ENCODE data around the gene C9orf50. TPM values are rescaled to one million over a fixed set of nuclear protein-coding genes. Genes with fewer than 3 reads are reported as not detected.
"Not testable (repeated sequence)": the region's sequence is repeated elsewhere in the genome, so short reads cannot be mapped to it uniquely, and the experiment has no call there.

Gene C9orf50
- total RNA-seq, 2 donors from 2014 or later: not detected

DNA sequence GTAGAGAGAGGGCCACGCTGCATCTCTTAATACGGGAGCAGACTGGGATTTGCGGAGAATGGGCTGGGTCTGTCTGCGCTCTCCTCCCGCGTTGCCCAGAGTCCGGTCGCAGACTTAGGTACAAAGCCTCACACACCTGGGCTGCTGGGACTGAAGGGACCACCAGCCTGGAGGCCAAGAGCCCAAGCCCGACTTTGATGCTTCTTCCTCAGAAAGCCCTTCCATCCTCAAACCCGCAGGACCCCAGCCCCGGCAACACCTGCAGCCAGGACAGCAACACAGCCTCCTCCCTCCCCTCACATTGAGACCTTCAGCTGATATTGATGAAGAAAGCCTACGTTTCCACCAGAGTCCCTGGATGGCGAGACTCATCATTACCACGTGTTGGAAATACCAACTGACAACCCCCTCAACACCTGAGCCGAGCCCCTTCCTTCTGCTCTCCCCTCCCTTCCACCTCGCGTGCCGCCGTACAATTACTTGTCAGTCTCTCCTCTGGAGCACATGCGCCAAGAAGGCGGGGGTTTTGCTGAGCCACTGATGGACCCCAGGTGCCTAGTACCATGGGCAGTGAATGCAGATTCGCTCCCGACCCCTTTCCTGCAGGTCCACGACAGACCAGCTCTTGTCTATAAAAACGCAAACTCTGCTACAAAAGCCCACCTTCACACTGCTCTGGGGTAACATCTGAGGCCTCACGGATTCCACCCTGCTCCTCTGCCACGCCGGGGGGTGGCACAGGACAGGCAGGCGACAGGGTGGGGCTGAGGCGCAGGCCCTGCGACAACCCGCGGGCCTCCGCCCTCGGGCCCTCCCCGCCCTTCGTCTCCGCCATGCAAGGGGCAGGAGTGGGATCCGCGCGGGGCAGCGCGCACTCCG lies 20.2 kb upstream of the C9orf50 start:
- Mint-ChIP-seq H3K4me3 (peak overlapping the region; percentile 84), H3K4me1 (peaks cover 15% of the 10 kb centered on the region), H3K27ac (peak overlapping the region; percentile 67), H3K27me3 (no peaks in the 10 kb centered on the region), H3K36me3 (ENCODE audit: low read depth) (peaks cover 21% of the 10 kb centered on the region), H3K9me3 (no peaks in the 10 kb centered on the region)
- no peak for ATAC-seq (replicated peaks)

DNA sequence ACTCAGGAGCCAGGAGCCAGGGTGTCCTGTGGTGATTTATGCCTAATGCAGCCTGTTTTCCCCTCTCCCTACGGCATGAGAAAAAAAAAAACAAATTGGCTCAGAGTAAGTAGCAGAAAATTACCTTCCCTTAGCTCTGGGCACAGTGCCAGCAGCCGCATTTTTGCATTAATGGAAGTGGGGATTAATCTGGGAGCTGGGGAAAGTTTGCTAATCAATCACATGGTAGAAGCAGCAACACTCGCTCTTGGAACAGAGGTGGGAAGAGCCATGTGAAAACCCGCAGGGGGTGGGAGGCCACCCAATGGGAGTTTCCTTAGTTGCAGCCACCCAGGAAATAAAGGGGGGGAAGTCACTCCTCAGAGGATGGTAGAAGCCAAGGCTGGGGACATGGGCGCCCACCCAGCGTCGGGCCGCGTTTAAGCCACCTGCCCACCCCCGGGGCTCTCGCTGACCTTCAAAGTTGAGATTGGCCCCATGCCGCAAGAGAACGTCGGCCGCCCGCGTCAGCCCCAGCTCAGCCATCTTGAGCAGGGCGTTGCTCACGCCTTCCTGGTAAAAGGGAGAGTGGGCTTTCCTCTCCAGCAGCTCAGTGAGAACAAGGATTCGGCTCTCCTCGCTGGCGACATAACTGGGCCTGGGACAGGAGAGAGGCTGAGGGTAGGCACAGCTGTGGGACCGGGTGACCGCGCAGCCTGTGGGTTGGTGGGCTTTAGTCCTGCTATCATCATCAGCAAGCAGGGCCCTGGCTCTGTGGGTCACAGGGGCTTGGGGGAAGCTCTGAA lies 19.4 kb upstream of the C9orf50 start:
- H3K4me1 Mint-ChIP-seq: peaks cover 15% of the 10 kb centered on the region
- no peak overlapping the region for H3K27ac Mint-ChIP-seq
- H3K4me3 Mint-ChIP-seq: peak overlapping the region; percentile 84
- ATAC-seq (replicated peaks): no peak
- H3K9me3 Mint-ChIP-seq: no peaks in the 10 kb centered on the region
- no peaks in the 10 kb centered on the region for H3K27me3 Mint-ChIP-seq
- H3K36me3 Mint-ChIP-seq (ENCODE audit: low read depth): peaks cover 29% of the 10 kb centered on the region

DNA sequence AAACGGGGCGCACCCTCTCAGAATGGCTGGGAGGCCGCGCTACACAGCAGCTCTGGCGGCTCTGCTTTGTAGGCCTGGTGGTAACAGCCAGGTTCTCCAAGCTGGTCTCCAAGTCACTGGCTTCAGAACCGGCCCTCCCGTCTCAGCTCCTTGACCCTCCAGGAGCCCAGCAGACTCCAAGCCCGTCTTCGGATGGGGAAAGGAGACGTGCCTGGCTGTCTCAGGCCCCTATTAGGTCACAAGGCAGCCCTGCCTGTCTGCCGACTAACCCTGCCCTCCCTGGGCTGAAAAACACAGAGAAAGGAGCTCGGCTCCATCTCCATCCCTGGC lies 18.8 kb upstream of the C9orf50 start:
- Mint-ChIP-seq H3K4me1 (peaks cover 15% of the 10 kb centered on the region), H3K27ac (no peak overlapping the region), H3K4me3 (peak overlapping the region; percentile 84), H3K36me3 (ENCODE audit: low read depth) (peaks cover 35% of the 10 kb centered on the region), H3K9me3 (no peaks in the 10 kb centered on the region), H3K27me3 (no peaks in the 10 kb centered on the region)
- ATAC-seq (replicated peaks): no peak

DNA sequence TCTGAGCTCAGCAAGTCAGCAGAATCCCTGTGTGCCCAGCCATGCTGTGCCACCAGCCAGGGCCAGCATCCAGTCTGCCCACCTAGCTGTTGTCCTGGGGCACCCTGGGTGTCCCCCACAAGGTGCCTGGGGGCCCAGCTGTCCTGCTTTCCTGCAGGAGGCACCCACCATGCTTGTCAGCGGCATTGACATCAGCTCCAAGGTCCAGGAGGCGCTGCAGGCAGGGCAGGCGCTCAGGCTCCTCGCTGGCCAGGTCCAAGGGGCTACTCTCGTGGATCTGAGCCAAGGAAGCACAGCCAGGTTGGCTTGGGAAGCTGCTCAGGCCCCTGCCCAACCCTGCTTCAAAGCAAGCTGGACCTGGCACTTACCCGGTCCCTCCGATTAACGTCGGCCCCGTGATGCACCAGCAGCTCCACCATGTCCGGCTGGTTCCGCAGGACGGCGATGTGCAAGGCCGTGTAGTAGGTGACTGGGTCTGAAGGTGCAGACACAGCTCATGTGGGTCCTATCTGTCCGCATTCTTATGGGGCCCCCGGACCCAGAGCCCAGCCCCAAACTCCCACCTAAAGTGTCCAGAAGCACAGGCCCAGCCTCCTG lies 18.2 kb upstream of the C9orf50 start:
- H3K27ac Mint-ChIP-seq: no peak overlapping the region

DNA sequence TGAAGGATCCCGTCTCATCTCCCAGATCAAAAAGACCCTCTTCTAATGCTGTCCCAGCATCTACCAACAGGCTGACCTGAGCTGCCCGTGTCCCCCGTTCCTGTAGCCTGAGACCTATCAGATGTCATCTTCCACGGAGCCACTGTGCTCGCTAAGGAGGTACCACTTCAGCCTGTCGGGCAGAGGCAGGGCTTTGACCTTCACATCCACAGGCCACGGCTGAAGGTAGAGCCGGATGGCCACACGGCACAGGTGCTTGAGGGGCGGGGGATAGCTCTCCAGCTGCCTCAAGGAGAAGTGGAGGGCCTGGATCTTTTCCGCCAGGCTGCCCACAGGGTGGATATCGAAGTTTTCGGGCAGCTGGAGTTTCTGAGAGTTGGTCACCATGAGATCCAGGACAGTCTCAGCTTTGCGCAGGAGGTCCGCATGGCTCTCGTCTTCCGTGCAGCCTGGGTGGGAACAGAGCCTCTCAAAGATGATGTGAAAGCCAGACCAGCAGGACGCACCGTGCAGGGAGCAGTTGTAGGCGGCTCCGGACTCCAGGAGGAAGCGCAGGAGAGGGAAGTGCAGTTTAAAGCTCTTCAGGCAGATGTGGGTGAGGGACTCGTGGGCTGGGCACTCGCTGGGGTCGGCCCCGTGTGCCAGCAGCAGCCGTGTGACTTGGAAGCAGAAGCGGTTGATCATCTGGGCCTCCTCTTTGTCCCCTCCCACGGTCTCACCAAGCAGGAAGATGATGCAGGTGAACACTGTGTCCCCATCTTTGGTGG lies 17.0 kb upstream of the C9orf50 start:
- Mint-ChIP-seq H3K4me1 (peaks cover 15% of the 10 kb centered on the region), H3K27ac (peak overlapping the region; percentile 65), H3K4me3 (peak overlapping the region; percentile 15), H3K36me3 (ENCODE audit: low read depth) (peaks cover 52% of the 10 kb centered on the region), H3K9me3 (no peaks in the 10 kb centered on the region), H3K27me3 (no peaks in the 10 kb centered on the region)
- no peak for ATAC-seq (replicated peaks)

More for the DNA sequence above, 18.2 kb upstream of the C9orf50 start:
- Mint-ChIP-seq H3K9me3 (no peaks in the 10 kb centered on the region), H3K36me3 (ENCODE audit: low read depth) (peaks cover 39% of the 10 kb centered on the region), H3K4me3 (no peak overlapping the region), H3K27me3 (no peaks in the 10 kb centered on the region), H3K4me1 (peaks cover 15% of the 10 kb centered on the region)
- no peak for ATAC-seq (replicated peaks)

DNA sequence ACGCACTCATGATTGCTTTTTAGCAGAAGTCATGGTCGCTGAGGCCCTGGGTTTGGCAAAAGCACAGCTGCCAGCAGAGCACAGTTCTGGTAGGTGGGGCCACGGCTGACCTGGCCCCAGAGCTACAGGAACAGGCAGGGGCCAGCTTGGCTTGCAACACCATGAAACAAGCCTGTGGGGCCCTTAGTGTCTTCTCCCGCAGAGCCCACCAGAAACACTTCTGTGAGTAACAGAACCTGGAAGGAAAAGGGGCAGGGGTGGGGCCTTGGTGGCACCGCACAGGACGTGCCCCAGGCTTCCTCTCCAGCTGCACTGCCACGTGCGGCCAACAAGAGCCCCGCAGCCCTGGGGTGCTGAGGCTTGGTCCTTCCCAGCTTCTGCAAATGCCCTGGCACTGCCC lies 16.2 kb upstream of the C9orf50 start:
- peaks cover 59% of the 10 kb centered on the region for H3K36me3 Mint-ChIP-seq (ENCODE audit: low read depth)
- H3K4me1 Mint-ChIP-seq: peaks cover 15% of the 10 kb centered on the region
- H3K27me3 Mint-ChIP-seq: no peaks in the 10 kb centered on the region
- no peak overlapping the region for H3K27ac Mint-ChIP-seq
- H3K4me3 Mint-ChIP-seq: no peak overlapping the region
- H3K9me3 Mint-ChIP-seq: no peaks in the 10 kb centered on the region
- no peak for ATAC-seq (replicated peaks)

DNA sequence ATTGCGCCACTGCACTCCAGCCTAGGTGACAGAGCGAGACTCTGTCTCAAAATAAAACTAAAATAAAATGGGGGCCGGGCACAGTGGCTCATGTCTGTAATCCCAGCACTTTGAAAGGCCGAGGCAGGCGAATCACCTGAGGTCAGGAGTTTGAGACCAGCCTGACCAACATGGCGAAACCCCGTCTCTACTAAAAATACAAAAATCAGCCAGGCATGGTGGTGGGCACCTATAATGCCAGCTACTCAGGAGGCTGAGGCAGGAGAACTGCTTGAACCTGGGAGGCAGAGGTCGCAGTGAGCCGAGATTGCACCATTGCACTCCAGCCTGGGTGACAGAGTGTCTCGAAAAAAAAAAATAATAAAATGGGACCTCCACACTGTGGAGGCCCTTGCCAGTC lies 15.4 kb upstream of the C9orf50 start:
- H3K27me3 Mint-ChIP-seq; H3K9me3 Mint-ChIP-seq; H3K27ac Mint-ChIP-seq; ATAC-seq (replicated peaks); H3K4me3 Mint-ChIP-seq: not testable (repeated sequence)
- H3K4me1 Mint-ChIP-seq: peaks cover 20% of the 10 kb centered on the region
- peaks cover 67% of the 10 kb centered on the region for H3K36me3 Mint-ChIP-seq (ENCODE audit: low read depth)

DNA sequence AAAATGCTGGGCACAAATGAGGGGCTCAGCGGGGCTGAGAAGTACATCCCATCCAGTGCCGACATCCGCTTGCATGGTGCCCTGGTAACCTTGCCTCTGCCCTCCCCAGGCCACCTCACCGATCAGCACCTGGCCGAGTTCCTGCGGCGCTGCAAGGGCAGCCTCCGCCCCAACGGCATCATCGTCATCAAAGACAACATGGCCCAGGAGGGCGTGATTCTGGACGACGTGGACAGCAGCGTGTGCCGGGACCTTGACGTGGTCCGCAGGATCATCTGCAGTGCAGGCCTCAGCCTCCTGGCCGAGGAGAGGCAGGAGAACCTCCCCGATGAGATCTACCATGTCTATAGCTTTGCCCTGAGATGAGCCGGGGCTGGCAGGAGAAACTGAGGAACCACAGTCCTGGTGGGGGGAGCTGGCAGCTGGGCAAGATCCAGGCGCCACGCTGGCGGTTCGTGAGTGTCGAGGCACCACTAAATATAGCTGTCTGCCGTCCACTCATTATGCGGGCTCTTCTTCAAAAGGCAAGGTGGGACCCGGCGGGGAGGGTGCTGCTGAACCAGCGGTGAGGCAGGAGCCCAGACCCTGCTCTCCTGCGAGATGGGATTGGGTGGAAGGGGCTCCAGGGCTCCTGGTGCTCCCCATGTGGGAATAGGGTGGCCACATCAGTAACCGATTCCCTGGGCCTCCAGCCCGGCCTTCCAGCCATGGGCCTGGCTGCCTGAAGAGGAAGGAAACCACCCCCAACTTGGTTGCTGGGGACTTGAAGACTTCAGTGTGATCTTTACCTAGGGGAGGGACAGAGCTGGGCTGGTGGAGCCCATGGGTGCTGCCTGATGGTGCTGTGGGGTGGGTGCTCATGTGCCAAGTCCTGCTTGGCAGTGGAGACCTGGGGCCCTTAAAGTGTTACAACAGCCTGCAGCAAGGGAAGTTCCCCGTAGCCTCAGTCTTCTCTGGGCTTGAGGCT lies 14.5 kb upstream of the C9orf50 start:
- H3K9me3 Mint-ChIP-seq: no peaks in the 10 kb centered on the region
- H3K4me1 Mint-ChIP-seq: peaks cover 23% of the 10 kb centered on the region
- H3K36me3 Mint-ChIP-seq (ENCODE audit: low read depth): peaks cover 72% of the 10 kb centered on the region
- H3K27me3 Mint-ChIP-seq: no peaks in the 10 kb centered on the region
- peak overlapping the region; percentile 22 for H3K27ac Mint-ChIP-seq
- no peak overlapping the region for H3K4me3 Mint-ChIP-seq
- no peak for ATAC-seq (replicated peaks)

DNA sequence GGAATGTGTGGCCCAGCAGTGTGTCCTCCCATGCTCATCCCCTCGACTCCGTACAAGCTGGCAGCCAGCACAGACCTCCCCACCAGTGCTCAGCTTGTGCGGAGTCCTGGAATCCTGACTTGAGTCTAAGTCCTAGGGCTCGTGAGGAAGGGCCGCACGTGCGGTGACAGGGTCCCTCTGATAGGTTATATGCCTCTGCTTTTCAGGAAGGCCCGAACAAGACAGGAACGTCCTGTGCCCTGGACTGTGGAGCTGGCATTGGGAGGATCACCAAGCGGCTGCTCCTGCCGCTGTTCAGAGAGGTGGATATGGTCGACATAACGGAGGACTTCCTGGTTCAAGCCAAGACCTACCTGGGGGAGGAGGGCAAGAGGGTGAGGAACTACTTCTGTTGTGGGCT lies 12.9 kb upstream of the C9orf50 start:
- H3K36me3 Mint-ChIP-seq (ENCODE audit: low read depth): peaks cover 86% of the 10 kb centered on the region
- no peak overlapping the region for H3K27ac Mint-ChIP-seq
- peaks cover 29% of the 10 kb centered on the region for H3K4me1 Mint-ChIP-seq
- ATAC-seq (replicated peaks): no peak
- H3K4me3 Mint-ChIP-seq: no peak overlapping the region
- no peaks in the 10 kb centered on the region for H3K9me3 Mint-ChIP-seq
- no peaks in the 10 kb centered on the region for H3K27me3 Mint-ChIP-seq

DNA sequence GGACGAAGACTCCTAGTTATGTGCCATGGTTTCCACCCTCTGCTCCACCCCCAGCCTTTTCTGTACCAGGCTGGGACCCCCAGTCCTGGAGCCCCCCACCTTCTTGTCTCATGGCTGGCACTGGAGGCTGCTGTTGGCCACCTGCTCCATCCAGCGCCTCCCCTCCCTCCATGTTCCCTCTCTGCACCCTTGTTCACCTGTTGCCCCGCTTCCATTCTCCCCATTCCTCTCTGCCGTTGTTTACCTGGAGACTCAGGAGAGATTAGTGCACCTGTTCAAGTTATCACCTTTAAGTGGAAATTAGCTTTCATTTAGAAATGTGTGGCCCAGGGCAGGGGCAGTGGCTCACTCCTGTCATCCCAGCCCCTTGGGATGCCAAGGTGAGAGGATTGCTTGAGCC lies 12.3 kb upstream of the C9orf50 start:
- Mint-ChIP-seq H3K4me3 (no peak overlapping the region), H3K36me3 (ENCODE audit: low read depth) (peaks cover 87% of the 10 kb centered on the region), H3K4me1 (peaks cover 26% of the 10 kb centered on the region), H3K27ac (no peak overlapping the region), H3K27me3 (no peaks in the 10 kb centered on the region), H3K9me3 (no peaks in the 10 kb centered on the region)
- ATAC-seq (replicated peaks): no peak

DNA sequence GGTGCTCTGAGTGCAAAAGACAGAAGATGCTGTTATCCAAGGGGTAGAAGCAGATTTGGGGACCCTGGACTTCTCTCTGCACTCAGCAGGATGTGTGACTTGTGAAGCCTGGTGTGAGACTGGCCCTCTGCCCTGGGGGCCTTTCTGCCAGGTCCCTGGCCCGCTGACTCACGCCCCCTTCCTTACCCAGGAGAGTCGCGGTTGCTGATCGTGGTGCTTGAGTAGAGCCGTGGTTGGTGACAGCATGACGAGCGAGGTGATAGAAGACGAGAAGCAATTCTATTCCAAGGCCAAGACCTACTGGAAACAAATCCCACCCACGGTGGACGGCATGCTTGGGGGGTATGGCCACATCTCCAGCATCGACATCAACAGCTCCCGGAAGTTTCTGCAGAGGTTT lies 11.6 kb upstream of the C9orf50 start:
- Mint-ChIP-seq H3K27me3 (no peaks in the 10 kb centered on the region), H3K9me3 (no peaks in the 10 kb centered on the region), H3K4me3 (no peak overlapping the region), H3K4me1 (peaks cover 25% of the 10 kb centered on the region), H3K36me3 (ENCODE audit: low read depth) (peaks cover 86% of the 10 kb centered on the region), H3K27ac (no peak overlapping the region)
- peak; percentile 31 for ATAC-seq (replicated peaks)

DNA sequence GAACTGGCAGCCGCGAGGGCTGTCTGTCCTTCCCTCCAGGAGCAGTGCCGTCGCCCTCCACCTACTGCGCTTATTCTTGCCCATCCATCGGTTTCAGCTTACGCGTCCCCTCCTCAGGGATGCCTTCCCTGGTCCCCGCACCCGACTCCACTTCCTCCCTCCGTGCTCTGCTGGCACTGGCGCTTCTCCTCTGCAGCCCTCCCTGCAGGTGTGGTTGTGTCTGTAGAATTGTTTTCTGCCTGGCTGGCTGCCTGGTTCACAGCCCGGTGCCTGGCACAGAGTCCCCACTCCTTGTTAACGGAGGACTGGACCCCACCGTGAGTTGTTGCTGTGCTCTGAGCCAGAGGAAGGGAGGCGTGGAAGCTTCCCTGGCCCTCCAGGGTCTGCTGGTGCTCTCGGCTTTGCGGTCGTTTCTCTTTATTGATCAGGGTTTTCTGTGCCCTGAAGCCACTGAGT lies 10.8 kb upstream of the C9orf50 start:
- Mint-ChIP-seq H3K9me3 (no peaks in the 10 kb centered on the region), H3K4me3 (peak overlapping the region; percentile 55), H3K27ac (peak overlapping the region; percentile 81), H3K27me3 (no peaks in the 10 kb centered on the region), H3K4me1 (peaks cover 31% of the 10 kb centered on the region), H3K36me3 (ENCODE audit: low read depth) (peaks cover 90% of the 10 kb centered on the region)
- ATAC-seq (replicated peaks): no peak

DNA sequence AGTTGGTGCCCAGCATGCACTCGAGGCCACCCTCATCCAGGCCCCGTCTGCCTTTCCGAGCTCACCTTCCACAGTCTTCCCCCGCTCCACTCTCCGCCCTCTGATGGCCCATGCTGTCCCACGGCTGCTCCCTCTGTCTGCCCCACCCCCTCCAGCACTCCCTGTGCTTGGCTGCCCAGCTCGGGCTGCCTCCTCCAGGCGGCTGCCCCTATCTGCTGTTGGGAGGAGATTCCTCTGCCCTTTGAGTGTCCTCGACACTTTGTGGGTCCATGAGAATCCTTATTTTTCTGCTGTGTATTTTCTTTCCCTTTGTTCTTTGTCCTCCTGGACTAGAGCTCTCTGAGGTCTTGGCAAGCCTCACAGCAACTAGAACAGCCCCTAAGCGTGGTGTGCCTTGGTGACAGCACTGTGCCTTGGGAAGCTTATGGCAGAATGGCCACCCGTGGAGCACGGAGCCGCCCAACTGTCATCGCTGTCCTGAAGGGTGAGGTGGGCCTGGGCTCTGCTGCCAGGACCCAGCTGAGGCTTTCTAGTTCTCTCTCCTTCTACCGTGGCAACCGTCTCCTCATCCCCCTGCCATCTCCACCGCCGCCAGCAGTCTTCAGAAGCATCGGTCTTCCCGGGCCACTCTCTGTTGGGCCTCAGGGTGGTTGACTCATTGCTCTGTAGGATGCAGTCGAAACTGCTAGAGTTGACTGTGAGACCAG lies 10.2 kb upstream of the C9orf50 start:
- Mint-ChIP-seq H3K36me3 (ENCODE audit: low read depth) (peaks cover 88% of the 10 kb centered on the region), H3K9me3 (no peaks in the 10 kb centered on the region), H3K4me3 (peak overlapping the region; percentile 55), H3K27ac (peak overlapping the region; percentile 81), H3K4me1 (peaks cover 31% of the 10 kb centered on the region), H3K27me3 (no peaks in the 10 kb centered on the region)
- ATAC-seq (replicated peaks): peak; percentile 85

Measured in activated T-helper 17 cell treated with anti-CD3 and anti-CD28 coated beads, Interleukin-2, amount 50 U/mL, for 72 hours (primary cell).